Liver (tissue), 9 donors: Measurements from ENCODE around the gene SLFN14. TPM values are rescaled to one million over a fixed set of nuclear protein-coding genes. Genes with fewer than 3 reads are reported as not detected.
"Not testable (repeated sequence)": the region's sequence is repeated elsewhere in the genome, so short reads cannot be mapped to it uniquely, and the experiment has no call there.

Experiments
- DNase-seq: peaks from one replicate; pipeline ENCODE4 v3.0.0-alpha.2; 2017; ENCODE audit warnings: low spot score
- H3K27ac ChIP-seq, 2 donors: one replicate each; pipeline ENCODE4 v1.7.0; 2013; ENCODE audit warnings: inconsistent platforms in 2 of 2, low read length in 2 of 2, control low read depth in 1 of 2, low read depth in 1 of 2, mild to moderate bottlenecking in 1 of 2
- H3K27me3 ChIP-seq, 4 donors: one replicate each; pipeline versions ENCODE4 v1.6.1 to v1.7.0; 2013; ENCODE audit warnings: low read length in 3 of 4, inconsistent platforms in 1 of 4, mild to moderate bottlenecking in 1 of 4, moderate library complexity in 1 of 4; ENCODE audit not compliant: control insufficient read depth in 4 of 4, insufficient read depth in 4 of 4
- H3K36me3 ChIP-seq, 4 donors: one replicate each; pipeline versions ENCODE4 v1.6.1 to v1.7.0; 2013; ENCODE audit warnings: low read length in 3 of 4, mild to moderate bottlenecking in 3 of 4, low read depth in 1 of 4, moderate library complexity in 1 of 4; ENCODE audit not compliant: control insufficient read depth in 4 of 4, insufficient read depth in 3 of 4
- H3K4me1 ChIP-seq, 4 donors: one replicate each; pipeline versions ENCODE4 v1.6.1 to v1.7.0; 2013; ENCODE audit warnings: low read length in 3 of 4, mild to moderate bottlenecking in 3 of 4, moderate library complexity in 1 of 4; ENCODE audit not compliant: control insufficient read depth in 4 of 4, insufficient read depth in 4 of 4
- H3K4me3 ChIP-seq, 3 donors: one replicate each; pipeline versions ENCODE4 v1.6.1 to v1.7.0; 2013; ENCODE audit warnings: low read length in 3 of 3, control low read depth in 1 of 3, low read depth in 1 of 3, mild to moderate bottlenecking in 1 of 3
- H3K9ac ChIP-seq, 2 donors: one replicate each; pipeline ENCODE4 v1.7.0; 2013; ENCODE audit warnings: low read length in 2 of 2, mild to moderate bottlenecking in 2 of 2, moderate library complexity in 2 of 2, control low read depth in 1 of 2, low read depth in 1 of 2
- H3K9me3 ChIP-seq, 4 donors: one replicate each; pipeline versions ENCODE4 v1.6.1 to v1.7.0; 2013; ENCODE audit warnings: low read length in 3 of 4; ENCODE audit not compliant: control insufficient read depth in 4 of 4
- EGR1 ChIP-seq, 2 donors: IDR thresholded peaks; 2 replicates each; pipeline ENCODE4 v1.6.1; 2016 to 2018; ENCODE audit warnings: antibody characterized with exemption in 2 of 2, low read depth in 2 of 2
- FOXA1 ChIP-seq: IDR thresholded peaks from 2 replicates; pipeline ENCODE4 v1.6.1; 2016; ENCODE audit warnings: antibody characterized with exemption
- FOXA2 ChIP-seq: IDR thresholded peaks from 2 replicates; pipeline ENCODE4 v1.6.1; 2016; ENCODE audit warnings: antibody characterized with exemption
- GABPA ChIP-seq, 2 donors: IDR thresholded peaks in 1 of 2; conservative IDR thresholded peaks in 1 of 2; 2 replicates each; pipeline ENCODE4 v1.6.1; 2016; ENCODE audit warnings: antibody characterized with exemption in 2 of 2, mild to moderate bottlenecking in 1 of 2, moderate library complexity in 1 of 2
- HNF4A ChIP-seq, 2 donors: conservative IDR thresholded peaks; 2 replicates each; pipeline ENCODE4 v1.6.1; 2016; ENCODE audit warnings: antibody characterized with exemption in 2 of 2, mild to moderate bottlenecking in 2 of 2
- HNF4G ChIP-seq: IDR thresholded peaks from 2 replicates; pipeline ENCODE4 v1.6.1; 2016; ENCODE audit warnings: antibody characterized with exemption
- JUND ChIP-seq, 2 donors: IDR thresholded peaks; 2 replicates each; pipeline ENCODE4 v1.6.1; 2016; ENCODE audit warnings: antibody characterized with exemption in 2 of 2
- RAD21 ChIP-seq, 2 donors: IDR thresholded peaks; 2 replicates each; pipeline ENCODE4 v1.6.1; 2016; ENCODE audit warnings: antibody characterized with exemption in 2 of 2, mild to moderate bottlenecking in 2 of 2
- REST ChIP-seq: IDR thresholded peaks from 2 replicates; pipeline ENCODE4 v1.6.1; 2016; ENCODE audit warnings: antibody characterized with exemption, mild to moderate bottlenecking
- SP1 ChIP-seq: IDR thresholded peaks from 2 replicates; pipeline ENCODE4 v1.6.1; 2018; ENCODE audit warnings: antibody characterized with exemption, mild to moderate bottlenecking
- YY1 ChIP-seq: IDR thresholded peaks from 2 replicates; pipeline ENCODE4 v1.6.1; 2016; ENCODE audit warnings: antibody characterized with exemption, mild to moderate bottlenecking
- WGBS: extraction: QIAGEN DNeasy Blood & Tissue Kit; methylation state at CpG from one replicate; pipeline ENCODE4 v1.1.7; 2013; 5-methylcytosine and 5-hydroxymethylcytosine counted together
- polyA plus RNA-seq, 2 donors: library from polyadenylated mRNA; stranded (reverse) in 1 of 2; unstranded in 1 of 2; fragments of 200-250 nt in 1 of 2; fragments of >200 nt in 1 of 2; fragmentation: Nextera tagmentation in 1 of 2; extraction: Ambion mirVana in 1 of 2; gene quantifications; one replicate each; pipeline versions ENCODE4 v1.2.1 to v1.2.3, GENCODE V29; 2013 to 2015
- total RNA-seq, 2 donors: library from RNA; depleted of rRNA; stranded (reverse); fragments of >200 nt; gene quantifications; one replicate each; pipeline ENCODE4 v1.2.3, GENCODE V29; 2014
- TF ChIP-seq, protein P1 (sequence below): IDR thresholded peaks from 2 replicates; pipeline ENCODE4 v1.6.1; 2016; ENCODE audit warnings: antibody characterized with exemption
- TF ChIP-seq, protein P2 (sequence below): fragments of 150-350 bp; IDR thresholded peaks from 2 replicates; pipeline ENCODE4 v1.5.1; 2017; ENCODE audit warnings: improper control_type of control experiment, low read depth, low read length; ENCODE audit not compliant: missing input control
- donor health status: healthy.
- donor health status: healthy.
- donor health status: healthy.
- donor health status: healthy.
- donor health status: healthy.

The SLFN14 gene
- total and polyA plus RNA-seq, 4 donors = under 0.01 to 23.7 TPM; not detected in 2

- no peak overlapping the region for H3K4me3 ChIP-seq
- H3K4me1 ChIP-seq = peaks cover 2 to 13% (median 6%) of the 10 kb centered on the region in 4 donors
- TF ChIP-seq RAD21 (IDR thresholded peaks at IDR 0.05) = no peak
- TF ChIP-seq GABPA (IDR thresholded peaks at IDR 0.05 in 1 of 2, conservative IDR thresholded peaks at IDR 0.05 in 1 of 2) = no peak
- no peak for TF ChIP-seq FOXA2
- TF ChIP-seq, protein P1, sequence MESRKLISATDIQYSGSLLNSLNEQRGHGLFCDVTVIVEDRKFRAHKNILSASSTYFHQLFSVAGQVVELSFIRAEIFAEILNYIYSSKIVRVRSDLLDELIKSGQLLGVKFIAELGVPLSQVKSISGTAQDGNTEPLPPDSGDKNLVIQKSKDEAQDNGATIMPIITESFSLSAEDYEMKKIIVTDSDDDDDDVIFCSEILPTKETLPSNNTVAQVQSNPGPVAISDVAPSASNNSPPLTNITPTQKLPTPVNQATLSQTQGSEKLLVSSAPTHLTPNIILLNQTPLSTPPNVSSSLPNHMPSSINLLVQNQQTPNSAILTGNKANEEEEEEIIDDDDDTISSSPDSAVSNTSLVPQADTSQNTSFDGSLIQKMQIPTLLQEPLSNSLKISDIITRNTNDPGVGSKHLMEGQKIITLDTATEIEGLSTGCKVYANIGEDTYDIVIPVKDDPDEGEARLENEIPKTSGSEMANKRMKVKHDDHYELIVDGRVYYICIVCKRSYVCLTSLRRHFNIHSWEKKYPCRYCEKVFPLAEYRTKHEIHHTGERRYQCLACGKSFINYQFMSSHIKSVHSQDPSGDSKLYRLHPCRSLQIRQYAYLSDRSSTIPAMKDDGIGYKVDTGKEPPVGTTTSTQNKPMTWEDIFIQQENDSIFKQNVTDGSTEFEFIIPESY = no peak
- no peak for TF ChIP-seq HNF4G
- TF ChIP-seq SP1 = no peak
- TF ChIP-seq YY1 = no peak
- TF ChIP-seq, protein P2, sequence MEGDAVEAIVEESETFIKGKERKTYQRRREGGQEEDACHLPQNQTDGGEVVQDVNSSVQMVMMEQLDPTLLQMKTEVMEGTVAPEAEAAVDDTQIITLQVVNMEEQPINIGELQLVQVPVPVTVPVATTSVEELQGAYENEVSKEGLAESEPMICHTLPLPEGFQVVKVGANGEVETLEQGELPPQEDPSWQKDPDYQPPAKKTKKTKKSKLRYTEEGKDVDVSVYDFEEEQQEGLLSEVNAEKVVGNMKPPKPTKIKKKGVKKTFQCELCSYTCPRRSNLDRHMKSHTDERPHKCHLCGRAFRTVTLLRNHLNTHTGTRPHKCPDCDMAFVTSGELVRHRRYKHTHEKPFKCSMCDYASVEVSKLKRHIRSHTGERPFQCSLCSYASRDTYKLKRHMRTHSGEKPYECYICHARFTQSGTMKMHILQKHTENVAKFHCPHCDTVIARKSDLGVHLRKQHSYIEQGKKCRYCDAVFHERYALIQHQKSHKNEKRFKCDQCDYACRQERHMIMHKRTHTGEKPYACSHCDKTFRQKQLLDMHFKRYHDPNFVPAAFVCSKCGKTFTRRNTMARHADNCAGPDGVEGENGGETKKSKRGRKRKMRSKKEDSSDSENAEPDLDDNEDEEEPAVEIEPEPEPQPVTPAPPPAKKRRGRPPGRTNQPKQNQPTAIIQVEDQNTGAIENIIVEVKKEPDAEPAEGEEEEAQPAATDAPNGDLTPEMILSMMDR = no peak
- no peak for TF ChIP-seq FOXA1
- TF ChIP-seq EGR1 (IDR thresholded peaks at IDR 0.05; ENCODE audit: low read depth in 2 of 2) = no peak
- no peaks in the 10 kb centered on the region for H3K36me3 ChIP-seq
- H3K27ac ChIP-seq = no peak overlapping the region
- 58% methylated on average over 1 of the region's 1 CpG for WGBS
- no peak overlapping the region for H3K9ac ChIP-seq
- no peaks in the 10 kb centered on the region for H3K9me3 ChIP-seq
- DNase-seq = no peak
- no peaks in the 10 kb centered on the region for H3K27me3 ChIP-seq
These were observed 29.5 kb downstream of the SLFN14 start for GRCh38 chr17:35531160-35531559.

GRCh38 chr17:35529866-35530265 is 30.8 kb downstream of the SLFN14 start:
- TF ChIP-seq EGR1 (IDR thresholded peaks at IDR 0.05; ENCODE audit: low read depth in 2 of 2) = no peak
- TF ChIP-seq, protein P1 = no peak
- no peak for TF ChIP-seq JUND (IDR thresholded peaks at IDR 0.05)
- TF ChIP-seq HNF4G = no peak
- no peak for TF ChIP-seq HNF4A (conservative IDR thresholded peaks at IDR 0.05)
- TF ChIP-seq YY1 = no peak
- TF ChIP-seq REST = no peak
- TF ChIP-seq FOXA2 = no peak

GRCh38 chr17:35529326-35529725 is 31.3 kb downstream of the SLFN14 start:
- 85% methylated on average over 1 of the region's 1 CpG for WGBS
- not testable (repeated sequence) for H3K27ac ChIP-seq, H3K4me1 ChIP-seq, H3K36me3 ChIP-seq, H3K4me3 ChIP-seq, H3K9me3 ChIP-seq, H3K9ac ChIP-seq, DNase-seq, H3K27me3 ChIP-seq

More at GRCh38 chr17:35529866-35530265, 30.8 kb downstream of the SLFN14 start:
- H3K36me3 ChIP-seq = no peaks in the 10 kb centered on the region
- H3K27ac ChIP-seq = no peak overlapping the region
- WGBS = 78% methylated on average over 8 of the region's 8 CpGs
- H3K4me3 ChIP-seq = no peak overlapping the region
- no peak overlapping the region for H3K9ac ChIP-seq
- H3K27me3 ChIP-seq = no peaks in the 10 kb centered on the region
- H3K4me1 ChIP-seq = peaks cover 0 to 8% (median 3%) of the 10 kb centered on the region in 4 donors
- no peak for DNase-seq
- H3K9me3 ChIP-seq = no peaks in the 10 kb centered on the region
